Jurkat, Clone E6-1 (cell line): ENCODE results near the gene ATP13A4.

ENCODE experiments used
- DNase-seq: peaks from one replicate; pipeline ENCODE4 v3.0.0-alpha.2; 2011; ENCODE audit warnings: low read depth, low spot score
- H3K4me3 ChIP-seq: 2 replicates; pipeline ENCODE4 v1.5.1; 2011; ENCODE audit warnings: mild to moderate bottlenecking, low read length, control low read depth, moderate library complexity

The ATP13A4 gene

GRCh38 chr3:193502871-193503270, 51.8 kb downstream of the ATP13A4 start:
- DNase-seq, result no peak
- H3K4me3 ChIP-seq, result no peak overlapping the region

DNA sequence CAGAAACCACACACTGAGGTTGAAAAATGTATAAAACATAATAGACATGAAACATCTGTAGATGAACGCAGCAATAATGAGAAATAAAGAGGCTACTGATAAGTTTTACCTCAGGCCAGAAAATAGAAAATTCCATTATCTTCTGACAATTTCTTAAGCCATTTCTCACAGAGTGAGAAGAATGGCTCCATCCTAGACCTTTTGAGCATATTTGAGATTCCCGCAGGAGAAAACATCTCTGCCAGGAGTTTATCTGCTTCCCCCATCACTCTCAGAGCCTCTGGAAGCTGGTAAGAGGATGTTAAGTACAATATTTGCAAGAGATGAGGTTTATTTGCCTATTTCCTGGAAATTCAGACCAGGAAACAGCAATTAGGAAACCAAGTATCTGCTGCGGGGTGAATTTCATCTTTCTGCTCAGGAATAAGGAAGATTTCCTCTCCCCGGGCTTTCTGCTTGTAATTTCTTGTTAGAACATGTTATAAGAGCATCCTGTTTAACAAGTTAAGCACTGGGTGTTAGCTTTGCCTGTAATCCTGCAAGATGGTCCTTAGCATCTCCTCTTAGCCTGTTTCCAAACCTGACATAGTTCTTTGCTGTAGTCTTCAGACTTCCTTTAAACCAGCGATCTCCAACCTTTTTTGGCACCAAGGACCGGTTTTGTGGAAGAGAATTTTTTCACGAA, 54.8 kb downstream of the ATP13A4 start:
- no peak overlapping the region for H3K4me3 ChIP-seq
- no peak for DNase-seq

- no peak for DNase-seq
- H3K4me3 ChIP-seq, result no peak overlapping the region
Observed at GRCh38 chr3:193499136-193499770, 55.4 kb downstream of the ATP13A4 start.

DNA sequence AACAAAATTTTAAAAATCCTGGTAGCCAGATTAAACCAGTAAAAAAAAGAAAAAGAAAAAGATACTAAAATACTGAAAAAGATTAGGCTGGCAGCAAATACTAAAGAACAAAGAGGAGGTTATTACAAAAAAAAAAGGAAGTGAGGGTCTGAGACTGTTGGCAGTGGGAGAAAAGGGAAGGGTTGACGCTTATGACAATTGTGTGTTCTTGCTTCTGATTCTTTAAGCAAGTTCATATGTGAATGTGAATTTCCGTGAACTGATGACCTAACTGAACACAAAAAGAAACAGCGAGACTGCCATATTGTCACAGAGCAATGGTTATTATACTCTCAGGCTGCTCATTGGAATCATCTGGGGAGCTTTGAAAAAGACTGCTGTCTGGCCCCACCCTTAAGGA, 56.5 kb downstream of the ATP13A4 start:
- no peak for DNase-seq
- H3K4me3 ChIP-seq, result no peak overlapping the region

- DNase-seq, result no peak
- no peak overlapping the region for H3K4me3 ChIP-seq
Observed at GRCh38 chr3:193496658-193497057, 58.0 kb downstream of the ATP13A4 start.

DNA sequence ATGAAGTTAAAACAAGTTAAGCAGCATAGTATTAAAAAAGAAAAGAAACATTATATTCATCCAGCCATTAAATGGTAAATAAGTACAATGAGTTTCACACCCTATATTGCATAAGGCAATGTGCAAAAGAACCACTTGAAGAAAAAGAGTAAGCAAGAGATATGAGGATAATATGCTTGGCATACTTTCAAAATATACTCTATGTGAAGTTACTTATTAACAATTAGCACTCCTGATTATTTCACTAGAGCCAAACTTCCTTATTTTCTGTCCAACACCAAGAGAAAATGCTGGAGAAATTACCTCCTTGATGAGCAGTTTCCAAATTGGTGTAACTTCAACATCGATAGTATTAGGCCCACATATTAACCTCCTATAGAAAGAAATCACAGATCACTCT, 63.7 kb downstream of the ATP13A4 start:
- DNase-seq, result no peak
- no peak overlapping the region for H3K4me3 ChIP-seq

- H3K4me3 ChIP-seq, result no peak overlapping the region
- DNase-seq, result no peak
Observed at GRCh38 chr3:193490580-193490979, 64.1 kb downstream of the ATP13A4 start.

GRCh38 chr3:193489949-193490348, 64.7 kb downstream of the ATP13A4 start:
- DNase-seq, result no peak
- H3K4me3 ChIP-seq, result no peak overlapping the region

DNA sequence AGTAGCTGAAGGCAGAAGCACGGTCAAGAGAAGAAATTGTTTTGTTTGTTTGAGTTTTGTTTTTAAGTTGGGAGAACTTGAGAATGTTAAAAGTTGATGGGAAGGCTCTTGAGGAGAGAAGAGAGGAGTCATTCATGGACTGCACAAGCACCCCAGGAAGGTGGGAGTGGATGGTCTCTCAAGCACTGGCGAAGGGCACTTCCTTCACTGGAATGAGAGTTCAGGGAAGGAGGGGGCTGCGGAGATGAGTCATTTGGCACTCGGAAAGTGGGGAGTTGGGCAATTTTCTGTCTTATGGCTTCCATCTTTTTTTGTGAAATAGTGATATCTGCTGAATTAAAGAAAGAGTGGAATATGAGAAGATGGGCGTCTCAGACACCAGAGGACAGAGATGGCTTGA, 66.0 kb downstream of the ATP13A4 start:
- DNase-seq, result no peak
- no peak overlapping the region for H3K4me3 ChIP-seq

DNA sequence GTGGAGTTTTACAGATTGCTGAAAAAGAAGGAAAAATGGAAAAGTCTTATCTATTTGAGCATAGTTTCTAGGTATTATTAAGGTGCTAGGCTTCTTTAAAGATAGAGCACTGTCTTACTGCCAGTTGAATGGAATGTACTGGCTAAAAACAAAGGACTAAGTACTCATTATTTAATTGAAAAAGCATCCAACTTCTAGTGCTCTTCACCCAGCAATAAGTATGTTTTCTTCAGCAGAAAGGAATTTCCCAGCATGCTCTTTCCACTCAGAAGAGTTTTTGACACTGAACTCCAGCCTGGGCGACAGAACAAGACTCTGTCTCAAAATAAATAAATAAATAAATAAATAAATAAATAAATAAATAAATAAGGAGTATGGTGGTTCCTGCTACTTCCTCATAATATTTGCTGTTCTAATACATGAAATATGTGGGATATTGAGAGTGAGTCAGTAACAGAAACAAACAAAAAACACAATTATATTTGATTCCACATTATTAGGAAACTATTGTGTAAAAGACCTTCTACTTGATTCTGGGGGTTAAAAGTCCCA, 70.6 kb downstream of the ATP13A4 start:
- no peak overlapping the region for H3K4me3 ChIP-seq
- no peak for DNase-seq

GRCh38 chr3:193481436-193481835, 73.3 kb downstream of the ATP13A4 start:
- no peak overlapping the region for H3K4me3 ChIP-seq
- DNase-seq, result no peak

GRCh38 chr3:193474446-193474845, 80.2 kb downstream of the ATP13A4 start:
- no peak overlapping the region for H3K4me3 ChIP-seq
- no peak for DNase-seq

DNA sequence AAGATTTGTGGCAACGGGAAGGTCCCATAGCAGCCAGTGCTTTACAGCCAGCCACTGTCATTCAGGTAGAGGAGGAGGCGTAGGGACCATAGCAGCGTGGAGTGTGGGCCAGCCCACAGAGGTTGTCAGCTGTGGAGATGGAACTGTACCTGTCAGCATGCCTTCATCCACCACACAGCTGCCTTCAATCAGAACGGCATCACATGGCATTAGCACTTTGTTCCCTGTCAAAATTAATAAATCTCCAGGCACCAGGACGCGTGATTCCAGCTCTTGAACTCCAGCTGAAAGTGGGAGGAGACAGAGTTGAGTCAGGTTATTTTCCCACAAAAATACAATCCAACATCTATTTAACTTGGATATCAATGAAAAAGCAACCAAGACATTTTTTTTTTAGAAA, 84.0 kb downstream of the ATP13A4 start:
- no peak for DNase-seq
- H3K4me3 ChIP-seq, result no peak overlapping the region

- no peak for DNase-seq
- no peak overlapping the region for H3K4me3 ChIP-seq
Observed at GRCh38 chr3:193465992-193466608, 88.6 kb downstream of the ATP13A4 start.

- H3K4me3 ChIP-seq, result no peak overlapping the region
- no peak for DNase-seq
Observed at GRCh38 chr3:193464889-193465288, 89.8 kb downstream of the ATP13A4 start.

- DNase-seq, result no peak
- no peak overlapping the region for H3K4me3 ChIP-seq
Observed at GRCh38 chr3:193457526-193457925, 97.2 kb downstream of the ATP13A4 start.

DNA sequence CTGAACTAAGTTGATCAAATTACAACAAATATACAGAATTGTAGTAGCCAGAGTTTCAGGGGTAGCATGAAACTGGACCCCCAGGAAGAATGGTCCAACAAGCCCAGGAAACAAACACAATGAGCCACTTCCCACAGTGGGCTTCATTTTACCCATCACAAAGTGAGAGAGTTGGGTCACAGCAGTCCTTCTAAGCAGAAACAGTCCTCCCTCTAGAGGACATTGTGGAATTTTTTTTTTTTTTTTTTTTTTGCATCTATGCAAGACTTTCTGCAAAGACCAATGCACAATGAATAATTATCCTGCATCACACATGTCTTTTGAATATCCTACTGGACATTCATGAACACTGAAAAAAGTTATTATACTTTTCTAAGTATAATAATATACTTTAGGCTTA, 102.4 kb downstream of the ATP13A4 start:
- DNase-seq, result no peak
- H3K4me3 ChIP-seq, result no peak overlapping the region

DNA sequence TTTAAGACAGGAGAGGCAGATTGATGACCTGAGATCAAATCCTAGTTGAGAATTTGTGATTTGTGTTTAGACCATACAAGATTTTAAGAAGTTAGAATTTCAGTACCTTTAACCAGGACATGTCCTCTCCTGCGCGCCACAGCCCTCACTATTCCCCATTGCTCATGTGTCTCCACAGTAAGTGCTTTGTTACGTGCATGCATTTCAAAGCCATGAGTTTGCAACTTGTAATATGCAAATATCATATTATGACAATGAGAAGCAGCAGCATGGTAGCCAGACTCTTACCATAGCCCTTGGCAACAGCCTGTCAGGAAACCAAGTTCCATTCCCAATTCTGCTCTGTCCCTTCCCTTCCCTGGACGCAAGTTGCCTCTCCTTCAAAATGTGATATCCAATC, 102.8 kb downstream of the ATP13A4 start:
- no peak for DNase-seq

DNA sequence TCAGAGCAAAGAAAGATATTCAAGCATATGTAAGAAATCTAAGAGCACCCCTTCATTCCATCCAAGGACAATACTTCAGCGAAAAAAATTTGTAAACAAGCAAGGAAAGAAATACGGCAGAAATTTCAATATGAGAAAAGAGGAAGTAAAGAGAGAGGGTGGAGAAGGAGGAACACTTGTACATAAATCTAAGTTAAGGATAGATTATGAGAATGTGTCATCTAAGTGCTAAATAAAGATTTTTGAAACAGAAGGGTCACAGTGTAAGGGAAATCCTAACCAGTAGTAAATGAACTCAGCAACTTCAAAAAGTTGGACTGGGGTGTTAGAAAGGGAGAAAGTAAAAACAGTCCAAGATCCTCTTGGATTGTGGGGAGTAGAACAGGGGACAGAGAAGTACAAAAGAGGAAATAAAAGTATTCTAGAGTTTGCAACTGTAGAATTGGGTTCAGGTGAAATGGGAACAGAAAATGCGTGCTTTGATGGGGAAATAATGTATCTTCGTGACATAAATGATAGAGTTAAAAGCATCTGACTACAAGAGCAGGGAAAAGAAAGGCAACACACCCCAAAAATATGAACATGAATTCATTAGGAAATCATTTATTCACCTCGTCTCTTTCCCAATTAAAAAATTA, 107.6 kb downstream of the ATP13A4 start:
- DNase-seq, result no peak

More for the DNA sequence above, 102.8 kb downstream of the ATP13A4 start:
- H3K4me3 ChIP-seq, result no peak overlapping the region

DNA sequence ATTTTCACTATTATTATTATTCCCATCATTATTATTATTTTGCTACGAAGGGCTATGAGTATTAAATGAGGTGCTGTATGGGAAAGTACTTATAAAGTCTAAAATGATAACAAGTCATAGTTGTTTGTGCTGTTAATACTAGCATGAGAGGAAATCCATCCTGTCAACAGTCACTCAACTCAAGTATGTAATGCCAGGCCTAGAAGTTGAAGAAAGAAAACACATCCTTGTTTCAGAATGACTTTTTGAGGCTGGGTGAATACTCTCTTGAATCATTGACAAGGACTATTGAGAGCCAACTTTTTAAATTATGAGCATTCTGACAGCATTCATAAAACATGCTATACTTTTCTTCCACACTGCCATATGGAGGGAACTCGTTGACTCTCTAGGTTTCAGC, 115.3 kb downstream of the ATP13A4 start:
- DNase-seq, result no peak
- no peak overlapping the region for H3K4me3 ChIP-seq

More for the DNA sequence above, 107.6 kb downstream of the ATP13A4 start:
- H3K4me3 ChIP-seq, result no peak overlapping the region
